Astrocyte of the spinal cord (primary cell): ENCODE measurements around the gene SPTY2D1.
A peak's percentile ranks its signal among the peaks of the same experiment; 100 is the strongest.
"Not testable (repeated sequence)": the region's sequence is repeated elsewhere in the genome, so short reads cannot be mapped to it uniquely, and the experiment has no call there.

Experiments used
- DNase-seq: peaks from one replicate; pipeline ENCODE4 v3.0.0; 2011; ENCODE audit warnings: low read depth, low spot score
- H3K4me3 ChIP-seq: 2 replicates; pipeline ENCODE4 v1.5.1; 2011; ENCODE audit warnings: low read depth, mild to moderate bottlenecking, low read length, moderate library complexity
- CTCF ChIP-seq: IDR thresholded peaks from 2 replicates; pipeline ENCODE4 v1.5.1; 2012; ENCODE audit warnings: low read depth, mild to moderate bottlenecking, low read length, inconsistent platforms
- in situ Hi-C: cut with HindIII; loops from 2 replicates; pipeline ENCODE4 v1.10.0; 2017; ENCODE audit warnings: low sequenced_read_pairs

Gene SPTY2D1

DNA sequence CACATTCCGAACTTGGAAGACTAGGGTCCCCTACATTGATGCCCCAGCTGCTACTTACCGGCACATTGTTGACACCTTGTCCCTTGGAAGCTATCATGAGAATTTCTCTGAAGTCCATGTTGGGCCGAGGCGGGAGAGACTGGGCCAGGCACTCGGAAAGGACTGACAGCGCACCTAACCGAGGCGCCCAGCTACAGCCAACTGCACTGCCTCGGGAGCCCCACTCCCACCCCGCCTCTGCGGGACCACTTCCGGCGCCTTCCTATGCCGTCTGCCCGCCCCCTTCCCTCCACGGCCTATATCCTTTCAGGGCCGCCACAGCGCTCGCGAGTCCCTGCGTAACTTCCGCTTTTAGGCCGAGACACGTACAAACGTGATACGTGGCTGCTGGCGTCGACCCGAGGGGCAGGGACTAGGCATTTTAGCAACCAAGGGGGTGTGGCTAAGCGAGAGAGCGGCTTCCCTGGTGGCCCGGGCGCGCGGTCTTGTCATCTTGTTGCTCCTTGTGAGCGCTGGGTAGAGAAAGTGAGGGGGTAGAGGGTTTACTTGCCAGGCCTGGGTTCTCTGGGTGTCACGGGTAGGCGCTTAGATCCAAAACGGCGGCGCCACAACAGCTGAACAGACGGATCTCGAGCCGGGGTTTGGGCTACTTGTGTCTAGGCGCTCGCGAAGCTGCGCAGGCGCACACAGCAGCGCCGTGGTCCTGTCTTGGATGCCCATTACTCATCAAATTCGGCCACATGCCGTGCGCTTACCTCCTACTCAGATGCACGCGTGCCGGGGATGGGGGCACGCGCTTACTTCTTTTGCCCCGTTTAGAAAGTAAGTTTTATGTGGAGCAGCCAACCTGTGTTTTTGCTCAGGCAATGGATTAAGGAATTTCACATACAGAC is at the start of gene SPTY2D1:
SPTY2D1 (minus strand) TSS at position 203 of the 893 bp plus-strand sequence; CDS start at position 118, 85 bp downstream.
- in situ Hi-C loops: no loop called here
- no peak for TF ChIP-seq CTCF
- peak within 1 kb of the TSS; percentile 72 for H3K4me3 ChIP-seq
- peak; percentile 100 for DNase-seq

DNA sequence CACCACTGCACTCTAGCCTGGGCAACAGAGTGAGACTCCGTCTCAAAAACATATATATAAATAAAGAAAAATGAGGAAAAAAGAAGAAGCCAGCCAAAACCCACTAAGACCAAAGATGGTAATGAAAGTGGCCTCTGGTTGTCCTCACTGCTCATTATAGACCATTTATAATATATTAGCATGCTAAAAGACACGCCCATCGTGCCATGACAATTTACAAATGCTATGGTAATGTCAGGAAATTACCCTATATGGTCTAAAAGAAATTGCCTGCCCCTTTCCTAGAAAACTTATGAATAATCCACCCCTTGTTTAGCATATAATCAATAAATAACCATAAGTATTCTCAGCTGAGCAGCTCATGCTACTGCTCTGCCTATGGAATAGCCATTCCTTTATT is 48.3 kb upstream of the SPTY2D1 start:
- no peak overlapping the region for H3K4me3 ChIP-seq
- in situ Hi-C loops: no loop called here
- TF ChIP-seq CTCF: no peak
- no peak for DNase-seq

GRCh38 chr11:18681949-18682348 is 47.8 kb upstream of the SPTY2D1 start:
- in situ Hi-C loops, H3K4me3 ChIP-seq, DNase-seq: not testable (repeated sequence)

DNA sequence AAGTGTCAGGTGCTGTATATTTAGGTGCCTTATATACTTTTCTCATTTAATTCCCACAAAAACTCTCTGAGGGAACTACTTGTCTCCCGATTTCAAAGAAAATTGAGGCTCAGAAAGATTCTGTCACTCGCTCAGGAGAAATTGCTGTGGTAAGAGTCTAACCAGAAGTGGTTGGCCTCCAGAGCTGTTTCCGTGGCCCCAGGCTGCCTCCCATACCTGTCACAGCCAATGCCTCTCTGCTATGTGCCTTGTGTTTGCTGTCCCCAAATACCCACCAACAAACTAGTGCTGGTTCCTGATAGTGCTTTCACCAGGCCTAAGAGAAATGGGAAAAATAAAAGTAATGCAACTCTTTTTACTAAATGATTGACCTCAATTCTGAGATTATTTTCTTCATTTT is 43.4 kb upstream of the SPTY2D1 start:
- TF ChIP-seq CTCF: no peak
- DNase-seq: no peak
- H3K4me3 ChIP-seq: no peak overlapping the region
- in situ Hi-C loops: no loop called here

- no peak for TF ChIP-seq CTCF
- DNase-seq: no peak
- in situ Hi-C loops: no loop called here
- H3K4me3 ChIP-seq: no peak overlapping the region
Measured at GRCh38 chr11:18676803-18677202, 42.7 kb upstream of the SPTY2D1 start.

DNA sequence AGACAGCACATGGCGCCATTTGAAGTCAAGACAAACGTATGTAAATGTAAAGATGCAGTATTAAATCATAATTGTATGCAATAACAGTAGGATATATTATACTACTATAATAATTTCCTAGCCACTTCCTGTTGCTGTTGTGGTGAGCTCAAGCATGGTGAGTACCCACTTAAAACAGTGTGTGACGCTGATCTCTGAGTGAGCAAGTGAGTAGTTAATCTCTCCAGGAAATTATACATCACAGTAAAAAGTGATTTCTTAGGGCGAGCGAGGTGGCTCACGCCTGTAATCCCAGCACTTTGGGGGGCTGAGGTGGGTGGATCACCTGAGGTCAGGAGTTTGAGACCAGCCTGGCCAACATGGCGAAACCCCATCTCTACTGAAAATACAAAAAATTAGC is 38.1 kb upstream of the SPTY2D1 start:
- in situ Hi-C loops, H3K4me3 ChIP-seq, DNase-seq: not testable (repeated sequence)

DNA sequence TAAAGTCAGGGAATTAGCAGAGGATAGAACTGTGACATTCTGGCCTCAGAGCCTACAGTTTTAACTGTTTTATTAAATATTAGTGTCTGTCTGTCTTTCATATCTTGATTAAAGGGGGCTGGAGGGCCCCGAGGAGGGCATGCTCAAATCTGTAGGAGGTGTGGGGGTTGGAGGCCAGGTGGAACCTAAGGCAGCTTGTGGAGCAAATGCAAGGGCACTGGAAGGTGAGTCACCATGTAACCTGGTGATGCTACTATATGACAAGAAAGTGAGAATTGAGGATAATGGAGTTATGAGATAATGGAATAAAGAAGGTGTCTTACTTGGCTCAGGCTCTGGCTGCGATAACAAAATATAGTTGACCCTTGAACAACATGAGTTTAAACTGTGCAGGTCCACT is 37.1 kb upstream of the SPTY2D1 start:
- no peak for DNase-seq
- no peak overlapping the region for H3K4me3 ChIP-seq
- in situ Hi-C loops: no loop called here
- TF ChIP-seq CTCF: no peak
